ENCODE data around the gene TRAPPC3.

Gene TRAPPC3

GRCh38 chr1:36107394-36107793 lies 41.9 kb downstream of the TRAPPC3 start:
- no peak for TF ChIP-seq CTCF (IDR thresholded peaks at IDR 0.05; ENCODE audit: low read length, missing control alignments)
- H3K4me3 ChIP-seq (replicated peaks; ENCODE audit: low read depth, low read length) = no peak overlapping the region
- DNase-seq (ENCODE audit: low read depth) = no peak

- DNase-seq (ENCODE audit: low read depth) = no peak
- TF ChIP-seq CTCF (IDR thresholded peaks at IDR 0.05; ENCODE audit: low read length, missing control alignments) = no peak
- no peak overlapping the region for H3K4me3 ChIP-seq (replicated peaks; ENCODE audit: low read depth, low read length)
These were observed 43.0 kb downstream of the TRAPPC3 start for GRCh38 chr1:36106269-36106668.

GRCh38 chr1:36101546-36101945 lies 47.7 kb downstream of the TRAPPC3 start:
- no peak overlapping the region for H3K4me3 ChIP-seq (replicated peaks; ENCODE audit: low read depth, low read length)
- no peak for DNase-seq (ENCODE audit: low read depth)
- no peak for TF ChIP-seq CTCF (IDR thresholded peaks at IDR 0.05; ENCODE audit: low read length, missing control alignments)

- no peak for DNase-seq (ENCODE audit: low read depth)
- no peak overlapping the region for H3K4me3 ChIP-seq (replicated peaks; ENCODE audit: low read depth, low read length)
- TF ChIP-seq CTCF (IDR thresholded peaks at IDR 0.05; ENCODE audit: low read length, missing control alignments) = no peak
These were observed 48.9 kb downstream of the TRAPPC3 start for GRCh38 chr1:36100376-36100775.

GRCh38 chr1:36099681-36100341 lies 49.5 kb downstream of the TRAPPC3 start:
- TF ChIP-seq CTCF (IDR thresholded peaks at IDR 0.05; ENCODE audit: low read length, missing control alignments) = peak; percentile 85
- peak; percentile 80 for DNase-seq (ENCODE audit: low read depth)
- no peak overlapping the region for H3K4me3 ChIP-seq (replicated peaks; ENCODE audit: low read depth, low read length)

GRCh38 chr1:36098650-36099365 lies 50.5 kb downstream of the TRAPPC3 start:
- H3K4me3 ChIP-seq (replicated peaks; ENCODE audit: low read depth, low read length) = no peak overlapping the region
- no peak for DNase-seq (ENCODE audit: low read depth)
- TF ChIP-seq CTCF (IDR thresholded peaks at IDR 0.05; ENCODE audit: low read length, missing control alignments) = no peak

Measured in fibroblast of pulmonary artery (primary cell).